NK-92 (cell line): ENCODE results near the gene CFAP221.

ENCODE experiments used
- DNase-seq: peaks from one replicate; lab custom pipeline; 2025; ENCODE audit not compliant: unreplicated experiment; lab: John Stamatoyannopoulos, UW

CFAP221 gene

GRCh38 chr2:119536211-119536610, 8.0 kb upstream of the CFAP221 start:
- DNase-seq, result no peak

GRCh38 chr2:119536707-119537106, 7.5 kb upstream of the CFAP221 start:
- DNase-seq, result no peak

DNA sequence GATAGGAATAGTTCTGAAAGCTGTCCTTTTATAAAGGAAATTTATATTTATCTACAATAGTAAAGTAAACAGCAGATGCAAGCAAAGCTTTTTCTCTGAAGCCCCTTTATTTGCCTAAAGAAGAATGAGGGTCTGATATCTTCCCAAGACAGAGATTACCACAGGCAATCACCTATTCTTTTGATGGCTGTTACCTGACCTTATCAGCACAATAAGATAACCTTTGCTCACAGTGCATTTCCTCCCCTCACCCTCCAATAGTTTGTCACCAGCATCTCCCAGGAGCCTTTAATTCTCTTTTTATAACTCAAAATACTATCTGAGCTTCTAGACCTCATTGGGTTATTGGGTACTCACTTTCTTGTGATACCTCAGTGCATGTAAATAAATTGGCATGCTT, 6.5 kb upstream of the CFAP221 start:
- DNase-seq, result no peak

DNA sequence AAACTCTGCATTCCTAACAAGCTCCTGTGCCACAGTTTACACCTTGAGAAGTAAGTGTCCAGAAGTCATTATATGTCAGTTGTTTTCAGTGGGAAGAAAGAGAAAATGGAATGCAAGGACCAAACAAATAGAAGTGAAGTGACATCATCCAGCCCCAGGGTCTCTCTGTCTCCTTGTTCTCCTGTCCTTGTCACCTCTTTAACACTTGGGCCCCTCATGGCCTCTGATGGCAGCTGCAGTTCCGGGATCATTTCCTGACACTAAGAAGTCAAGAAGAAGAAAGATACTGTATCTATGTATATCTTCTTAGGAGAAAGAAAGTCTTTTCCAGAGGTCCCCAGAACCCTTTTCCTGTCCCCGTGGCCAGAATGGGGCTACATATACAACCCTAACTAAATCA, 2.8 kb upstream of the CFAP221 start:
- DNase-seq, result no peak

GRCh38 chr2:119544939-119545475, 758 bp downstream of the CFAP221 start:
- no peak for DNase-seq

GRCh38 chr2:119545754-119546446, 1.7 kb downstream of the CFAP221 start:
- DNase-seq, result no peak

GRCh38 chr2:119546447-119546767, 2.2 kb downstream of the CFAP221 start:
- no peak for DNase-seq

DNA sequence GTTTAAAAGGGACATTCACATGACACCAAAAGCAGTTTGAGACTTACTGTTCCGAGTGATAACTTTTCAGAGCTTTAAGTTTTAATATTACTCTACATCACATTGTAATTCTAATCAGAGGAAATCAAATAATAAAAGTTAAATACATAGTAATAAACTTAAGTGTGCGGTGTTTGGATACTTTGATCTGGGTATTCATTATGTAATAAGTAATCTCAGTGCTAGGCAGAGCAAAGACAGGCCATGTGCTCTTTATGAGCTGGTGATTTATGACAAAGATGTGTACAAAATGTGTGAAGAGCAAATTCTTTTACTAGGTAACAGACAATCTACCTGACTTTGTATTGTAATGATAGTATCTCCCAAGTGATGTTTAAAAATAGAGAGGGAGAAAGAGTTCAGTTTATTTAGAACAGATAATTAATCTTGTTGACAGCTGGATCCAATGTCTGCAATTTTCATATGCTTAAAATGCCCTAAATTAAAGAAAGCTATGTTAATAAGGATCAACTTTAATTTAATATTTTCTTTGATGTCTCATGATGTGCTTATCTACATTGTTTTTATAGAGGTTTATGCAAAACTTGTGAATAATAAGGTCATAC, 4.4 kb downstream of the CFAP221 start:
- DNase-seq, result no peak

DNA sequence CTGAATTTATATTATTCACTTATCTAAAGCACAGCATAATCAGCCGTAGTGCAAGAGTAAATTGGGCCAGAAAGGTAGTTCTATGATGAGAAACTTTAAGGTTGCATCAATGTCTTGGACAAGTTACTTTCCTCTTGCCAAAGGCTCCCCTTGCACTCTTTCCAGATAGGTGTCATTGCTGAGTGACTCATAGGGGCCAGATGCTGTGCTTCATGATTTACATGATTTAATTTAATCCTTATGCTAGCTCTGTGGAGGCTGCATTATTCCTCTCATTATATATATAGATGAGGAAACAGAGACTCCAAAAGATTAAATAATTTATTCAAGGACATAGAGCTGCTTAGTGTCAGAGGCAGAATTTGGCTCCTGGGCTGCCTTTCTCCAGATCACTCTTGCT, 5.0 kb downstream of the CFAP221 start:
- DNase-seq, result no peak

DNA sequence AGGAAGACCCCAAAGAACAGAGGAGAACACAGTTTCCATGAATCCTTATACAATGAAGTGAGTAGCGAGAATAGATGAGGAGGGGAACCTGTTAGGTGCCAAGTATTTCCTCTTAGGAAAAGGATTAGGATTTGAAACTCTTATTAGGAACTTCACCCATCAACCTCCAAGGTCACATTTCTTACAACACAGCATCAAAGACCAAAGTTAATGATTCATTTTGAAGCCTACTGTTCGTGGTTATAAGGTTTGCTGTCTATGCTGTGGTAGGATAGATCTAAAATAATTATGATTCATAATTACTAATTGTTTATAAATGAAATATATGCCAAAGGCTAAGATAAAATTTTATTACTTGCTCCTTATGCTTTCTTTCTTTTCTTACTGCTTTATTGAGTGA, 6.1 kb downstream of the CFAP221 start:
- no peak for DNase-seq

GRCh38 chr2:119550856-119551255, 6.6 kb downstream of the CFAP221 start:
- no peak for DNase-seq

GRCh38 chr2:119552902-119553301, 8.7 kb downstream of the CFAP221 start:
- no peak for DNase-seq

- DNase-seq, result no peak
These were observed 9.6 kb downstream of the CFAP221 start for GRCh38 chr2:119553687-119554344.

DNA sequence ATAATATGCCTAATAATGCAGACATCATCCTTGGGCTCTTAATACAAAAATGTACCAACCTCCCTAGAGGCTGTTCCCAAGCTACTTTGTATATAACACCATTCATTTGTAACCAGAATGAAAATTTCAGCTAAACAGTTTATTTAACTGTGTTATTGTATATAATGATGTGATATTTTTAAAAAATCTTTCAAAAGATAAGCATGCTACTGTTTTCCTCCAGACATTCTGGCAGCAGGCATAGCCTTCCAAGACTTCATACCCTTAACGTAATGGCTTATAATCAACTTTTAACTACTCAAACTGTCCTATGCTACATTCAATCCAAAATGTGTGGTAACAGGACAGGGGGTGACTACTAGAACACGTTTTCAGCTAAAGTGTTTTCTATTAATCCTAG, 21.2 kb downstream of the CFAP221 start:
- no peak for DNase-seq

DNA sequence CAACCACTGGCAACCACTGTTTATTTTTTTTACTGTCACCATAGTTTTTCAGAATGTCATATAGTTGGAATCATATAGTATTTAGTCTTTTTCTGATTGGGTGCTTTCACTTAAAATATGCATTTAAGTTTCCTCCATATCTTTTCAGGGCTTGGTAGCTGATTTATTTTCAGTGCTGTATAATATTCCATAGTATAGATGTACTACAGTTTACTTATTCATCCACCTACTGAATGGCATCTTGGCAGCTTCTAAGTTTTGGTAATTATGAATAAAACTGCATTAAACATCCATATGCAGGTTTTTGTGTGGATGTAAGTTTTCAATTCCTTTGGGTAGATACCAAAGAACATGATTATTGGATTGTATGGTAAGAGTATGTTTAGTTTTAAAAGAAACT, 23.0 kb downstream of the CFAP221 start:
- no peak for DNase-seq

DNA sequence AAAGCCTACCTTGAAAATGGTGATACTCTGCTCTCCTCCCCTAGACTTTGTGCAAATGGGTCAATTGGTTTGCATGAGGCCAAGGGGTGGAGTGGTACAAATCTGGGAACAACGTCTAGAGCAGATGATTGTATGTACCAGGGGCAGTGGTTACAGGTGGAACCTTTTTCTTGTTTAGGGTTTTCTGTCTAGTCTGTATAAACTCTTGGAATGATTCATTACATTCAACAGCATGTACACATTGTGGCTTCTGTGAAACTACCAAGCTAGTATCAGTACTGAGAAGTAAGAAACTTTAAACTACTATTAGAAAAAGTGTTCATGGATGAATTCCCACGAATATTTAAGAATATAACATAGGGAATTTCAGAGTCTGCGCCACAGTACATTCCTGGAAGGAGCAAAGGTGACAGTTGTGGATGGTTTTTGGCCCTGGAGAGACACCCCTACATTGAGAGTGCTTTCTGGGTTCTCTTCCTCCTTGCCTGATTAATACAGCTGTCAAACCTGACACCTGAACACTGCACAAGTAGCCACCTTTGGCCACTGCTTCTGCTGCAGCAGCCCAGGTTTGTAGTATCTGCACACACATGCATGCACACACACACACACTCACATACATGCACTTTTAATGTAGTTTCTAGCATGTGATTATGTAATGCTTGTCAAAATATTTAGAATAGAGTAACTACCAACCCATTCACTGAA, 30.0 kb downstream of the CFAP221 start:
- no peak for DNase-seq

DNA sequence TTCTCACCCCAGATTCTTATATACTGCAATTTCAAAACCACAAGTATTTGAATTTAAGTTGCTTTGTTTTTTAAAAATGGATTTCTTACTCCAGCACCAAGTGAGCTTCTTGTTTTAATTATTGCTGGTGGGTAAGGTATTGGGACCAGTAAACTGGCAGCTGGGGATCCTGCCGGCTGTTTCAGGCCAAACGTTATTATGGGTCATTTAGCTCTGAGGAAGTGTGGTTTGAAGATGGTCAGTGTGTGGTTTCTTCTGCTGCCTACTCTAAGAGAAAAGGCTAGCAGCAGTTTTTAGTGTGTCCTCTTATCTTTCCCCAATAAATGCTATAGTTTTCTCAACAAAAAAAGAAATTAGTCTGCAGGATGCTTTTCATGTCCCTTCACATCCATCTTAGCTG, 30.6 kb downstream of the CFAP221 start:
- DNase-seq, result no peak

GRCh38 chr2:119575439-119575838, 31.2 kb downstream of the CFAP221 start:
- DNase-seq, result no peak

DNA sequence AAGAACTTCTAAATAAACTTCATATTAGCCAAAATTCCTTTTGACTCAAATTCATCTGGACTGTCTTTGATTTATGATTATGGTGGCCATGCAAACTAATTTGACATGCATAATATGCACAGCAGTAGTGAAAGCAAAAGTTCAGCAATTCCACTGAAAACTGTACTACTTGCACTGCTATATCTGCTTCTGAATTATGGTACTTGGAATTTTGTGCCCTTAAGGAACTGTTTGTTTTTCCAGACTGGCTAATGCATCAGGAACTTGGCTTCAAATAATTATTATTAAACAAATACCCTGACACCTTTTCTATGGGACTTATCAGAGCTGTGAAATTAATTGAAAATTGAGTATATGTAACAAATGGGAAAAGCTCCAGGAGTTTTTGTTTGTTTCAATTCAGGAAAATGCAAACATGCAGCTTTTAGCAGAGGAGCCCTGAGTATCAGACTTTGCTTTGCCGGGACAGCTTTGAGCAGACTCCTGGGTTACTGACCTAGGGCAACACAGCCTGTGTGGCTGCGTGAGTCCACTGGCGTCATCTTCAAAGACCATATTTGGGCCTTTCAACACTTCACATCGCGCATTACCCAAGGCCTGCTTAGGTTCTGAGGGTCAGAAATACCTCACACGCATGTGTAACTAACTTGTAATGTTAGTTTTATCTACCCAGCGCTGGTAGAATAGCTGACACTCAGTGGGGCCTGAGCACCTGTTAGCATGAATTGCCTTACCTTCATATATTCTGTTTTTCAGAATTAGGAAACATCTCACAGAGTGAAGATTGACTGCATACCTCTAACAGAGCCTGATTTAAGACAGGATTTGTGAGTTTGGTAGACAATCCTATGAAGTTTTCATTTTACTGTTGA, 35.4 kb downstream of the CFAP221 start:
- no peak for DNase-seq

DNA sequence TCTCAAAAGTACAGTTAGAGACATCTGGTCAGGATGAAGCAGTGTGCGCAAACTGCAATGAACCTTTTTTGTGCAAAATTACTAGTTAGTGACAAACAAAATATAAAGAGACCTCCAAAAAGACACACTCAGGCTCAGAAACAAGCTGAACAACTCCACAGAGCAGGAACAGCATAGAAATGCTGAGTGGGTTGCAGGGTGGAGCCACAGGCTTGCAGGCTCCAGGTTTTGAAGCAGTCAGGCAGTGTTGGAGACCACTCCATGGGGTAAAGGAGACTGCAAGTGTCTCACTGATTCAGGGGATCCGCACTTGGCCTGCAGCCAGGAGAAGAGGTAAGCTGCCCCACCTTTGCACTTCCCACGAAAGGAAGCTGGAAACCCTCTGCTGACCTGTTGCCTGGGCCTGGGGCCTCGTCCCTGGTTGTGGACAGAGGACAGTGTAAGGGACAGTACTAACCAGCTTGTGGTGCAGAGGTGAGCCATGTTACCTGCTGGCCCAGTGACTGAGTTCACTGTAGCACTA, 36.4 kb downstream of the CFAP221 start:
- no peak for DNase-seq

GRCh38 chr2:119583291-119583690, 39.0 kb downstream of the CFAP221 start:
- no peak for DNase-seq
